Inflammatory macrophage (primary cell): ENCODE results near the gene PLIN1.

Experiments
- DNase-seq, 2 donors: peaks; one replicate each; pipeline ENCODE4 v3.0.0-alpha.2; 2020 to 2022

Gene PLIN1

GRCh38 chr15:89652131-89652530, 27.0 kb downstream of the PLIN1 start:
- no peak for DNase-seq

- no peak for DNase-seq
Observed at GRCh38 chr15:89649716-89650115, 29.5 kb downstream of the PLIN1 start.

- no peak for DNase-seq
Observed at GRCh38 chr15:89649013-89649625, 30.0 kb downstream of the PLIN1 start.

GRCh38 chr15:89648106-89649012, 30.8 kb downstream of the PLIN1 start:
- no peak for DNase-seq

GRCh38 chr15:89647191-89647851, 31.8 kb downstream of the PLIN1 start:
- peak; percentile 56 to 57 for DNase-seq

GRCh38 chr15:89646416-89647141, 32.6 kb downstream of the PLIN1 start:
- no peak for DNase-seq

- no peak for DNase-seq
Observed at GRCh38 chr15:89645680-89646079, 33.5 kb downstream of the PLIN1 start.

GRCh38 chr15:89642106-89642505, 37.1 kb downstream of the PLIN1 start:
- DNase-seq: no peak

GRCh38 chr15:89641053-89641452, 38.1 kb downstream of the PLIN1 start:
- no peak for DNase-seq

- DNase-seq: no peak
Observed at GRCh38 chr15:89640245-89640644, 38.9 kb downstream of the PLIN1 start.

GRCh38 chr15:89633585-89633984, 45.6 kb downstream of the PLIN1 start:
- DNase-seq: no peak

- no peak for DNase-seq
Observed at GRCh38 chr15:89632563-89633430, 46.4 kb downstream of the PLIN1 start.

GRCh38 chr15:89631902-89632264, 47.3 kb downstream of the PLIN1 start:
- DNase-seq: no peak

- no peak for DNase-seq
Observed at GRCh38 chr15:89630974-89631901, 47.9 kb downstream of the PLIN1 start.

GRCh38 chr15:89630260-89630659, 48.9 kb downstream of the PLIN1 start:
- no peak for DNase-seq

- DNase-seq: no peak
Observed at GRCh38 chr15:89629829-89630228, 49.3 kb downstream of the PLIN1 start.

- DNase-seq: peak; percentile 4 to 67
Observed at GRCh38 chr15:89628806-89629715, 50.1 kb downstream of the PLIN1 start.

- DNase-seq: no peak
Observed at GRCh38 chr15:89628301-89628700, 50.9 kb downstream of the PLIN1 start.

- no peak for DNase-seq
Observed at GRCh38 chr15:89627256-89627970, 51.8 kb downstream of the PLIN1 start.
